Measurements from ENCODE around the gene WWP2. TPM values are rescaled to one million over a fixed set of nuclear protein-coding genes. Genes with fewer than 3 reads are reported as not detected.

Gene WWP2
- total RNA-seq, 4 donors from 2014 or later = 40.8 to 96.9 (median 84.3) TPM

DNA sequence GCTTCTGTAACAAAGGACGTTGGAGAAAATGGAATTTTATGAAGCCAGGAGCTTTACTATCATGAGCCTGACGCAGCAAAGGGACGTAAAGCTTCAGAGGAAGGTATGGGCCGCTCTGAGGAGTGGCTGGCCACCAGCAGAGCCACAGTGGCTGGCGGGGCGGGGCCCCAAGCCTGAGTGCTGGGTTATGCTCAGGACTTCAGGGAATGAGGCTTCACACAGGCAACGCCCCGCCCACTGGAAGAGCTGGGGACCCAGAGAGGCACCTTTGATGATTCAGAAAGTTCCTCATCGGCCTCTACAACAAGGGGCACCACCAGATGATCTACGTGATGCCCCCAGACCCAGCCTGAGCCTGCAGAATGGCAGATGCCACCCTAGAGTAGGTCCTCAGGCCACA lies 16.2 kb upstream of the WWP2 start:
- peaks cover 0 to 100% (median 9%) of the 10 kb centered on the region in 3 donors for H3K36me3 ChIP-seq
- 82 to 94% methylated on average over 9 to 10 of the region's 10 CpGs for WGBS, 2 donors

GRCh38 chr16:69747115-69747514 lies 15.0 kb upstream of the WWP2 start:
- Histone ChIP-seq H3K9me3 (no peaks in the 10 kb centered on the region), H3K36me3 (peaks cover 0 to 100% (median 9%) of the 10 kb centered on the region in 3 donors), H3K4me1 (peaks cover 0 to 7% (median 0%) of the 10 kb centered on the region in 4 donors), H3K27ac (no peak overlapping the region), H3K27me3 (no peaks in the 10 kb centered on the region), H3K4me3 (no peak overlapping the region)
- no peak for TF ChIP-seq EP300 (IDR thresholded peaks at IDR 0.05)
- TF ChIP-seq, protein P1, sequence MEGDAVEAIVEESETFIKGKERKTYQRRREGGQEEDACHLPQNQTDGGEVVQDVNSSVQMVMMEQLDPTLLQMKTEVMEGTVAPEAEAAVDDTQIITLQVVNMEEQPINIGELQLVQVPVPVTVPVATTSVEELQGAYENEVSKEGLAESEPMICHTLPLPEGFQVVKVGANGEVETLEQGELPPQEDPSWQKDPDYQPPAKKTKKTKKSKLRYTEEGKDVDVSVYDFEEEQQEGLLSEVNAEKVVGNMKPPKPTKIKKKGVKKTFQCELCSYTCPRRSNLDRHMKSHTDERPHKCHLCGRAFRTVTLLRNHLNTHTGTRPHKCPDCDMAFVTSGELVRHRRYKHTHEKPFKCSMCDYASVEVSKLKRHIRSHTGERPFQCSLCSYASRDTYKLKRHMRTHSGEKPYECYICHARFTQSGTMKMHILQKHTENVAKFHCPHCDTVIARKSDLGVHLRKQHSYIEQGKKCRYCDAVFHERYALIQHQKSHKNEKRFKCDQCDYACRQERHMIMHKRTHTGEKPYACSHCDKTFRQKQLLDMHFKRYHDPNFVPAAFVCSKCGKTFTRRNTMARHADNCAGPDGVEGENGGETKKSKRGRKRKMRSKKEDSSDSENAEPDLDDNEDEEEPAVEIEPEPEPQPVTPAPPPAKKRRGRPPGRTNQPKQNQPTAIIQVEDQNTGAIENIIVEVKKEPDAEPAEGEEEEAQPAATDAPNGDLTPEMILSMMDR (IDR thresholded peaks at IDR 0.05) = no peak
- WGBS, 2 donors = 93 to 94% methylated on average over 8 of the region's 8 CpGs
- DNase-seq (ENCODE audit: low spot score in 2 of 2) = no peak

More for the DNA sequence above, 16.2 kb upstream of the WWP2 start:
- no peaks in the 10 kb centered on the region for H3K27me3 ChIP-seq
- no peak overlapping the region for H3K27ac ChIP-seq
- TF ChIP-seq EP300 (IDR thresholded peaks at IDR 0.05) (no peak), POLR2A (IDR thresholded peaks at IDR 0.05) (no peak)
- TF ChIP-seq, protein P1 (IDR thresholded peaks at IDR 0.05) = no peak
- DNase-seq (ENCODE audit: low spot score in 2 of 2) = no peak
- no peaks in the 10 kb centered on the region for H3K9me3 ChIP-seq
- no peak overlapping the region for H3K4me3 ChIP-seq
- peaks cover 0 to 14% (median 0%) of the 10 kb centered on the region in 4 donors for H3K4me1 ChIP-seq

DNA sequence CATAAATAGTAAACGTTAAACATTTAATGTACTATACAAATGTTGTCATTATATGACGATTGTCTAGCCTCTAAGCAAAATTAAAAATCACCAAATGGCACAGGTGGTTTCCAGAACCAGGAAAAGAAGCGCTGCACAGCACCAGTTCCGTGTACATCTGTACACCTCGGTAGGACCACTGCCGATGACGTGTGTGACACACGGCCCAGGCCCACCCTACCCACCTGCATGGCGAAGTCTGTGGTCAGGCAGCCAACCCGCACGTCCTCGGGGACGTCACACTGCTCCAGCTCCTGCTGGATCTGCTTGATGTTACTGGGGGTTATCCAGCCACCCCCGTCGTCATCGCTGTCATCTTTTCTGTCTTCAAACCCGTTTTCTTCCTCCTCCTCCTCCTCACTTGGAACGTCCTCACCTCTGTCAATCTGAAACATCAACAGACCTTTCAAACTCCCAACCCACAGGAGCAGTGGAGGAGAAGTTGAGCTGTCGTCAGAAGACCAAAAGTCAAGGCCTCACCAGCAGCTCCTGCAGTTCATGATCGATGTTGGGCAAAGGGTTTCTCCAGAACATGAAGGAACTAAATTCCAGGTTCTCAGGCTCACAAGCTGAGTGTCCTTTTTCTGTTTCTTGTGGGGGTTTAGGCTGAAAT lies 13.3 kb upstream of the WWP2 start:
- Histone ChIP-seq H3K36me3 (peaks cover 0 to 91% (median 9%) of the 10 kb centered on the region in 3 donors), H3K4me1 (peaks cover 0 to 21% (median 10%) of the 10 kb centered on the region in 4 donors), H3K4me3 (no peak overlapping the region), H3K9me3 (no peaks in the 10 kb centered on the region), H3K27me3 (no peaks in the 10 kb centered on the region), H3K27ac (no peak overlapping the region)
- no peak for DNase-seq (ENCODE audit: low spot score in 2 of 2)
- TF ChIP-seq EP300 (IDR thresholded peaks at IDR 0.05) (no peak), POLR2A (IDR thresholded peaks at IDR 0.05) (no peak)
- TF ChIP-seq, protein P1 (IDR thresholded peaks at IDR 0.05) = no peak
- WGBS, 2 donors = 86 to 90% methylated on average over 20 of the region's 20 CpGs

DNA sequence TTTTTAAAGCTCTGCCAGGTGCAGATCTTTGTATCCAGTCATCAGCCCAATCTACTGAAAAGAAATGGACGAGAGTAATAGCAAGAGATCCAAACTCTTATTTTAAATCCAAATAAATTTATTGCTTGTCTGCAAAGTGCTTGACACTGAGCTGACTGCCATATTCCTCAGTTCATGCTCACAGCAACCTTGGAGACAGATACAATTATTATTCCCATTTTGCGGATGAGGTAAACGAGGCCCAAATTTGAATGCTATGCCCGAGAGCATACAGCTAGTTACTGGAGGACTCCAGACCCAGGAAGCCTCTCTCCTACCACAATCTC lies 8.0 kb upstream of the WWP2 start:
- DNase-seq (ENCODE audit: low spot score in 2 of 2) = no peak
- Histone ChIP-seq H3K36me3 (peaks cover 0 to 39% (median 1%) of the 10 kb centered on the region in 3 donors), H3K4me1 (peaks cover 0 to 27% (median 12%) of the 10 kb centered on the region in 4 donors), H3K27ac (peak overlapping the region; percentile 55 to 85 (median 77)), H3K27me3 (no peaks in the 10 kb centered on the region), H3K4me3 (peak overlapping the region; percentile 77 to 97 (median 91)), H3K9me3 (no peaks in the 10 kb centered on the region)
- no peak for TF ChIP-seq POLR2A (IDR thresholded peaks at IDR 0.05)
- no peak for TF ChIP-seq EP300 (IDR thresholded peaks at IDR 0.05)
- TF ChIP-seq, protein P1 (IDR thresholded peaks at IDR 0.05) = no peak
- WGBS, 2 donors = 10 to 16% methylated on average over 4 of the region's 4 CpGs

DNA sequence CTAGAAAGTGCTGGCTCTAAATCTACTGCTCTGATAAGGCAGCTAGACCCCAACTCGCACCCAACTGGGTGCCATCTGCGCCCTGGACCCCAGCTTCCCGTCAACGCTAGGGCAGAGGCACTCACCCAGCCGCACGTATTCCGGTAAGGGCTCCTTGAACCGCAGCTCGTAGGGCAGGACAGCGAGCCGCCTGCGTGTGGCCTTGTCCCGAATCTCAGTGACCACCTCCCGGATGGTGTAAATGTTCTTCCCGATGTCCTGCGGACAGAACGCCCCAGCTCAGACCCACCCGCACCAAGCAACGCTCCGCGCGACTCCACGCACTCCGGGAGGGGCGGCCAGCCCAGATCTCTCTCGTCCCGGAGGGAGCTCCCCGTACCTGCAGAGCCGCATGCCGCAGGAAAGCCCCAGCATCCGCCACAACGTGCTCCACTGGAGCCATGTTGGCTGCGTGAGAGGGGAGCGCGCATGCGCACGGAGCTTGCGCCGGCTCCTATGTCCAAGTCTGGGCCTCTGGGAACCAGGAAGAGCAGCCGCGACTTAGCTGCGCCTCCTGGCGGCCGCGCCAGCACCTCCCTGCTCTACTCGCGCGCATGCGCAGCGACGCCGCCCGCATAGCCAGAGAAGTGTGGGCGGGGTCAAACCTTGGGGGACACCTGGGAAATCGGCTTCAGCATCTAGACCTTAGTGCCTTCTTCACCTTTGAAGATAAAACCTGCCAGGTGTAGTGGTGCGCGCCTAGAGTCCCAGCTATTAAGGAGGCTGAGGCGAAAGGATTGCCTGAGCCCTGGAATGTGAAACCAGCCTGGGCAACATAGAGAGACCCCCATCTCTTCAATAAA lies 7.4 kb upstream of the WWP2 start, which contains the start of gene NOB1:
Gene NOB1, minus strand, starts transcription at position 458 of the 842 bp plus-strand sequence. Its CDS starts 16 bp downstream, at position 442.
- WGBS, 2 donors = 1% methylated on average over 32 to 57 of the region's 58 CpGs
- peak; percentile 88 to 89 for TF ChIP-seq EP300 (IDR thresholded peaks at IDR 0.05)
- peak; percentile 15 to 50 for TF ChIP-seq POLR2A (IDR thresholded peaks at IDR 0.05)
- TF ChIP-seq, protein P1 (IDR thresholded peaks at IDR 0.05) = peak; percentile 92 to 100 (median 99)
- peak; percentile 81 to 84 for DNase-seq (ENCODE audit: low spot score in 2 of 2)
- H3K9me3 ChIP-seq = no peaks in the 10 kb centered on the region
- peak within 1 kb of the TSS; percentile 55 to 85 (median 77) for H3K27ac ChIP-seq
- H3K27me3 ChIP-seq = no peaks in the 10 kb centered on the region
- peak within 1 kb of the TSS; percentile 77 to 97 (median 91) for H3K4me3 ChIP-seq
- H3K4me1 ChIP-seq = peaks cover 0 to 27% (median 12%) of the 10 kb centered on the region in 4 donors
- peaks cover 0 to 33% (median 0%) of the 10 kb centered on the region in 3 donors for H3K36me3 ChIP-seq

Measured in tibial nerve (tissue), 4 donors.